Stimulated activated naive CD8-positive, alpha-beta T cell treated with anti-CD3 and anti-CD28 coated beads, Interleukin-15, amount 100 ng/mL, for 72 hours (primary cell): ENCODE measurements around the gene MAPK8.
"Not testable (repeated sequence)": the region's sequence is repeated elsewhere in the genome, so short reads cannot be mapped to it uniquely, and the experiment has no call there.

Experiments
- ATAC-seq: fragments of 150-1000 bp; cut with Tn5 transposase; 2 replicates; pipeline ENCODE4 v1.10.0; 2021; ENCODE audit warnings: mild to moderate bottlenecking, moderate library complexity
- DNase-seq, 2 donors: peaks; one replicate each; pipeline ENCODE4 v3.0.0; 2021 to 2022
- H3K27ac Mint-ChIP-seq, 2 donors: one replicate each; pipeline ENCODE4 v1.8.0; 2022; ENCODE audit warnings: mild to moderate bottlenecking in 2 of 2, mixed read lengths in 2 of 2, moderate library complexity in 2 of 2
- H3K27me3 Mint-ChIP-seq: one replicate; pipeline ENCODE4 v1.8.0; 2022; ENCODE audit warnings: mixed read lengths
- H3K4me1 Mint-ChIP-seq: one replicate; pipeline ENCODE4 v1.8.0; 2022; ENCODE audit warnings: mild to moderate bottlenecking, mixed read lengths
- H3K4me3 Mint-ChIP-seq, 2 donors: one replicate each; pipeline ENCODE4 v1.8.0; 2022; ENCODE audit warnings: mild to moderate bottlenecking in 2 of 2, mixed read lengths in 2 of 2, moderate library complexity in 1 of 2
- H3K9me3 Mint-ChIP-seq, 2 donors: one replicate each; pipeline ENCODE4 v1.8.0; 2022; ENCODE audit warnings: mixed read lengths in 2 of 2

Gene MAPK8

GRCh38 chr10:48306265-48306869, at the start of gene MAPK8:
Gene MAPK8 (plus strand): TSS chr10:48306677. CDS start chr10:48401661, 94,984 bp downstream.
- DNase-seq: peak; percentile 90 to 91
- peaks cover 38% of the 10 kb centered on the region for H3K4me1 Mint-ChIP-seq
- no peaks in the 10 kb centered on the region for H3K27me3 Mint-ChIP-seq
- ATAC-seq: peak; percentile 88
- H3K27ac Mint-ChIP-seq: peak within 1 kb of the TSS in 1 of 2 donors; percentile 84
- H3K4me3 Mint-ChIP-seq: peak within 1 kb of the TSS; percentile 83 to 89
- H3K9me3 Mint-ChIP-seq: no peaks in the 10 kb centered on the region

GRCh38 chr10:48257407-48257961, 49.0 kb upstream of the MAPK8 start:
- Mint-ChIP-seq H3K27me3 (peaks cover 7% of the 10 kb centered on the region), H3K4me1 (no peaks in the 10 kb centered on the region), H3K4me3 (no peak overlapping the region), H3K27ac (peak overlapping the region in 1 of 2 donors; percentile 29), H3K9me3 (no peaks in the 10 kb centered on the region)
- DNase-seq (no peak), ATAC-seq (no peak)

GRCh38 chr10:48258105-48258504, 48.4 kb upstream of the MAPK8 start:
- DNase-seq (no peak), ATAC-seq (no peak)
- no peaks in the 10 kb centered on the region for H3K9me3 Mint-ChIP-seq
- peak overlapping the region in 1 of 2 donors; percentile 29 for H3K27ac Mint-ChIP-seq
- no peak overlapping the region for H3K4me3 Mint-ChIP-seq
- H3K27me3 Mint-ChIP-seq: peaks cover 7% of the 10 kb centered on the region
- no peaks in the 10 kb centered on the region for H3K4me1 Mint-ChIP-seq

- no peaks in the 10 kb centered on the region for H3K27me3 Mint-ChIP-seq
- no peaks in the 10 kb centered on the region for H3K4me1 Mint-ChIP-seq
- ATAC-seq: peak; percentile 49
- no peak overlapping the region for H3K4me3 Mint-ChIP-seq
- no peak for DNase-seq
- H3K27ac Mint-ChIP-seq: no peak overlapping the region
- H3K9me3 Mint-ChIP-seq: peaks cover 0 to 9% of the 10 kb centered on the region in 2 donors
Observed at GRCh38 chr10:48266528-48266927, 39.9 kb upstream of the MAPK8 start.

GRCh38 chr10:48271047-48271730, 35.3 kb upstream of the MAPK8 start:
- DNase-seq (no peak), ATAC-seq (no peak)
- H3K9me3 Mint-ChIP-seq: peaks cover 0 to 9% of the 10 kb centered on the region in 2 donors
- no peak overlapping the region for H3K4me3 Mint-ChIP-seq
- H3K27me3 Mint-ChIP-seq: no peaks in the 10 kb centered on the region
- H3K4me1 Mint-ChIP-seq: no peaks in the 10 kb centered on the region
- H3K27ac Mint-ChIP-seq: no peak overlapping the region

- H3K9me3 Mint-ChIP-seq: peaks cover 0 to 3% of the 10 kb centered on the region in 2 donors
- H3K27ac Mint-ChIP-seq: no peak overlapping the region
- ATAC-seq: no peak
Observed at GRCh38 chr10:48272682-48273081, 33.8 kb upstream of the MAPK8 start.

GRCh38 chr10:48273741-48274140, 32.7 kb upstream of the MAPK8 start:
- DNase-seq (no peak), ATAC-seq (no peak)
- no peaks in the 10 kb centered on the region for H3K27me3 Mint-ChIP-seq
- no peak overlapping the region for H3K4me3 Mint-ChIP-seq
- no peak overlapping the region for H3K27ac Mint-ChIP-seq
- no peaks in the 10 kb centered on the region for H3K9me3 Mint-ChIP-seq
- no peaks in the 10 kb centered on the region for H3K4me1 Mint-ChIP-seq

More at GRCh38 chr10:48272682-48273081, 33.8 kb upstream of the MAPK8 start:
- Mint-ChIP-seq H3K27me3 (no peaks in the 10 kb centered on the region), H3K4me1 (no peaks in the 10 kb centered on the region), H3K4me3 (no peak overlapping the region)
- DNase-seq: no peak

- DNase-seq (no peak), ATAC-seq (no peak)
- H3K4me1 Mint-ChIP-seq: no peaks in the 10 kb centered on the region
- H3K27me3 Mint-ChIP-seq: no peaks in the 10 kb centered on the region
- H3K9me3 Mint-ChIP-seq: no peaks in the 10 kb centered on the region
- H3K4me3 Mint-ChIP-seq: no peak within 1 kb of the TSS
- no peak within 1 kb of the TSS for H3K27ac Mint-ChIP-seq
Observed at GRCh38 chr10:48274636-48275035, 31.8 kb upstream of the MAPK8 start, which contains the start of gene FRMPD2. Gene FRMPD2 (minus strand): TSS chr10:48274696. CDS start chr10:48274567, 129 bp downstream.

GRCh38 chr10:48277093-48277492, 29.4 kb upstream of the MAPK8 start:
- H3K9me3 Mint-ChIP-seq: peaks cover 4 to 8% of the 10 kb centered on the region in 2 donors
- no peak overlapping the region for H3K4me3 Mint-ChIP-seq
- H3K27me3 Mint-ChIP-seq: peaks cover 7% of the 10 kb centered on the region
- H3K27ac Mint-ChIP-seq: no peak overlapping the region
- ATAC-seq (no peak), DNase-seq (no peak)
- H3K4me1 Mint-ChIP-seq: no peaks in the 10 kb centered on the region

- Mint-ChIP-seq H3K27me3 (peaks cover 16% of the 10 kb centered on the region), H3K27ac (no peak overlapping the region), H3K4me1 (no peaks in the 10 kb centered on the region), H3K9me3 (peaks cover 11 to 18% of the 10 kb centered on the region in 2 donors), H3K4me3 (no peak overlapping the region)
- DNase-seq (no peak), ATAC-seq (no peak)
Observed at GRCh38 chr10:48279081-48279751, 27.3 kb upstream of the MAPK8 start.

GRCh38 chr10:48281697-48282096, 24.8 kb upstream of the MAPK8 start:
- Mint-ChIP-seq H3K9me3 (peaks cover 11 to 25% of the 10 kb centered on the region in 2 donors), H3K27me3 (peaks cover 38% of the 10 kb centered on the region)
- not testable (repeated sequence) for H3K27ac Mint-ChIP-seq, H3K4me3 Mint-ChIP-seq, H3K4me1 Mint-ChIP-seq, DNase-seq, ATAC-seq

GRCh38 chr10:48282829-48283228, 23.6 kb upstream of the MAPK8 start:
- H3K27ac Mint-ChIP-seq: no peak overlapping the region
- DNase-seq: no peak
- H3K9me3 Mint-ChIP-seq: peaks cover 11 to 25% of the 10 kb centered on the region in 2 donors
- peaks cover 38% of the 10 kb centered on the region for H3K27me3 Mint-ChIP-seq
- no peak for ATAC-seq
- no peak overlapping the region for H3K4me3 Mint-ChIP-seq
- H3K4me1 Mint-ChIP-seq: no peaks in the 10 kb centered on the region

- H3K27me3 Mint-ChIP-seq: peaks cover 38% of the 10 kb centered on the region
- ATAC-seq: no peak
- no peak overlapping the region for H3K4me3 Mint-ChIP-seq
- peaks cover 6% of the 10 kb centered on the region for H3K4me1 Mint-ChIP-seq
- H3K27ac Mint-ChIP-seq: no peak overlapping the region
- DNase-seq: no peak
- H3K9me3 Mint-ChIP-seq: peaks cover 11 to 25% of the 10 kb centered on the region in 2 donors
Observed at GRCh38 chr10:48284002-48284546, 22.4 kb upstream of the MAPK8 start.

- no peak for DNase-seq
- Mint-ChIP-seq H3K27ac (no peak overlapping the region), H3K27me3 (peaks cover 38% of the 10 kb centered on the region), H3K4me1 (peaks cover 7% of the 10 kb centered on the region), H3K9me3 (peaks cover 11 to 25% of the 10 kb centered on the region in 2 donors), H3K4me3 (no peak overlapping the region)
- ATAC-seq: no peak
Observed at GRCh38 chr10:48284811-48285210, 21.7 kb upstream of the MAPK8 start.

GRCh38 chr10:48285710-48286109, 20.8 kb upstream of the MAPK8 start:
- H3K4me3 Mint-ChIP-seq: no peak overlapping the region
- no peak for ATAC-seq
- H3K27ac Mint-ChIP-seq: no peak overlapping the region
- peaks cover 12% of the 10 kb centered on the region for H3K4me1 Mint-ChIP-seq
- no peak for DNase-seq
- H3K9me3 Mint-ChIP-seq: peaks cover 11 to 25% of the 10 kb centered on the region in 2 donors
- peaks cover 38% of the 10 kb centered on the region for H3K27me3 Mint-ChIP-seq
